Body of pancreas (tissue), 4 donors: ENCODE data around the gene DRAM1.

Experiments
- CTCF ChIP-seq, 7 experiments: fragments of 450-650 bp in 4 of 7; fragments of 200-600 bp in 3 of 7; sonication (generic) in 3 of 7; IDR thresholded peaks; one replicate each; pipeline ENCODE4 v1.5.1; 2016 to 2019; ENCODE audit warnings: antibody characterized with exemption in 7 of 7
- POLR2A ChIP-seq, 3 donors: fragments of 450-650 bp; IDR thresholded peaks; one replicate each; pipeline ENCODE4 v1.6.1; 2016; ENCODE audit warnings: antibody characterized with exemption in 3 of 3, mild to moderate bottlenecking in 2 of 3

- no peak for TF ChIP-seq CTCF (IDR thresholded peaks at IDR 0.05)
- no peak for TF ChIP-seq POLR2A (IDR thresholded peaks at IDR 0.05)
Measured at GRCh38 chr12:101877806-101878242, 444 bp downstream of the DRAM1 start.
